GM18858 (cell line): ENCODE measurements around the gene CINP.

Source experiments
- ATAC-seq: cut with Tn5 transposase; IDR thresholded peaks from one replicate; pipeline ENCODE4 v1.9.1; 2021; ENCODE audit not compliant: unreplicated experiment

The CINP gene

DNA sequence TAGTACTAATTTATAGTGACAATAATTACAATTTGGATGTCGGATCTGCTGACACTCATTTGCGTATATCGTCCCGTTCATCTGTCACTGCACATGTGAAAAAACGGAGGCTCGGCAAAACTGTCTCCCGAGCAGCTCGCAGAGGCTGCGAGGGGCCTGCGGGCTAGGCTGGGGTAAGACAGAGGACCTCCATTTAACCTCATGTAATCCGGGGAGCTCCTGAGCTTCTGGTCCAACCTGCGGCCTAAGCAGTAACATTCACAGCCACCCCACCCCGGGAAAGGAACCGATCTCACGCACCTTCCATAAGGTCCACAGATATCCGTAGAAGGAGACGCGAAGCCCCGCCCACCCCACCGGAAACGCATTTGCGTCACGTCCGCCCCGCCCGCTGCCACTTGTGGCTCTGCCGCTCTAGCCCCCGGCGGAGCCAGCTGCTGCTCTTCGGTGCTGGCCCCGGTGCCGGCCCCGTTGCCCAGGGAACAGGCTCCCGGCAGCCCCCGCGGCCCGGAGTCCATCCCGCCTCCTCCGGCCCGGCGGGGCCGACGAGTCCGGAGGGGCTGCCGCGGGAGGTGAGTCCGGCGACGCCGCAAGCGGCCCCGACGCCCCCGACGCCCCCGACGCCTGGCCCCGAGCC is at the start of gene CINP, which contains the start of gene TECPR2:
CINP (minus strand) TSS at position 346 of the 637 bp plus-strand sequence; CDS start at position 307, 39 bp downstream.
TECPR2 (plus strand) TSS at position 397 of the 637 bp plus-strand sequence. CDS start 13,781 bp downstream, outside the sequence.
- ATAC-seq = peak; percentile 70

DNA sequence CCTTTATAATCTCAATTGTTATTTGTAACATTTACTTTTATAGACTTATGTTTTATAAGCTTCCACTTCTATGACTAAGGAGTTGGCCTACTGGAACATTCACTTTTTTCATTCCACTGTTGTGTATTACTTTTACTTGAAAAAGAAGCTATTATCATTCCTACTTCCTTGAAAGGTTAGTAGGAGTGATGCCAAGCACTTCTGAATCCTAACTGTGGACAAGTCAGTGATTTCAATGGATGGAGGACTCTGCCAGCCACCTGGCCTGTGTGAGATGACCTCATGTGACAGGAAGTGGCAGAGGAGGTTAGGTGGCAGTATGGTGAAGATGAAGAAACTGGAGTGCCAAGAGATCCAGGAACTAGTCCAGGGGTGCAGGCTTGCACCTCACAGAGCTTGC is 46.0 kb upstream of the CINP start:
- ATAC-seq = no peak

DNA sequence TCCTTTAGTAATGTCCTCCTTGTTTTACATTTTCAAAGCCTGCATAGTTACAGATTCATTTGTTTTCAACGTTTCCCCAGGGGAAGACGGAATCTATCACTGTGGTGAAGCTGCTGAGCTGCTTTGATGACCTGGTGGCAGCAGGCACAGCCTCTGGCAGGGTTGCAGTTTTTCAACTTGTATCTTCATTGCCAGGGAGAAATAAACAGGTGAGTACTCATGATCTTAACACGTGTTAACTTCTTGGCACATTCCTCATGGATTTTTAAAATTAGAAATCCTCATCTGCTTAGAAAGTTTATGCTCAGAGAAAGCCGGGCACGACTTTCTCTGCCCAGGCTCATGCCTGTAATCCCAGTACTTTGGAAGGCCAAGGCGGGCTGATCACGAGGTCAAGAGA is 44.6 kb upstream of the CINP start:
- ATAC-seq = no peak

DNA sequence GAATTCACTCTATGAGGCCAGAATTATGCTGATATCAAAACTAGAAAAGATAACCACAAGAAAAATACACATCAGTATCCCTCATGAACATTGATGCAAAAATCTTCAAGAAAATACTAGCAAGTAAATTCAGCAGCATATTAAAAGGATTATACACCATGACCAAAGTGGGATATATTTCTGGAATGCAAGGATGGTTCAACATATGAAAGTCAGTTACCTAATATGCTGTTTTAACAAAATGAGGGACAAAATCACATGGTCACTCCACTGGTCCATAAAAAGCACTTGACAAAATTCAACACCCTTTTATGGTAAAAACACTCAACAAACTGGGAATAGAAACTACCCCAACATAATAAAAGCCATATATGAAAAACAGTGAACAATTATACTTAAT is 40.3 kb upstream of the CINP start:
- ATAC-seq = no peak

DNA sequence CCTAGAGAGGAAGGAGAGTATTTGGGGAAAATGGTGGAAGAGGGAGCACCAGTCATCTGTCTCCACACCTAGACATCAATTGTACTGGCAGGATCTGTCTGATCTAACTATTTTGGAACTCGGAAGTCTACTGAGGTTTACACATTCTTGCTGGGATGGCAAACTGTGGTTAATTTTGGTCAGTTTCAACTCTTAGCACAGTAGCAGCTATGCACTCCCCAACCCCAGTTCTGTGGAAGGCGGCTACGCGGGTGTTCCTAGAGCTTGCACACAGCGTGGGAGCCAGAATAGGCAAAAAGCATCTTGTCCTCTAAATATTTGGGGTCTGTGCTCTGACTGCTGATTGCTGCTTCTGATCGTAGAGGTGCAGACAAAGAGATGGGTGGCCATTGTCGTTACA is 33.8 kb upstream of the CINP start:
- ATAC-seq = no peak

DNA sequence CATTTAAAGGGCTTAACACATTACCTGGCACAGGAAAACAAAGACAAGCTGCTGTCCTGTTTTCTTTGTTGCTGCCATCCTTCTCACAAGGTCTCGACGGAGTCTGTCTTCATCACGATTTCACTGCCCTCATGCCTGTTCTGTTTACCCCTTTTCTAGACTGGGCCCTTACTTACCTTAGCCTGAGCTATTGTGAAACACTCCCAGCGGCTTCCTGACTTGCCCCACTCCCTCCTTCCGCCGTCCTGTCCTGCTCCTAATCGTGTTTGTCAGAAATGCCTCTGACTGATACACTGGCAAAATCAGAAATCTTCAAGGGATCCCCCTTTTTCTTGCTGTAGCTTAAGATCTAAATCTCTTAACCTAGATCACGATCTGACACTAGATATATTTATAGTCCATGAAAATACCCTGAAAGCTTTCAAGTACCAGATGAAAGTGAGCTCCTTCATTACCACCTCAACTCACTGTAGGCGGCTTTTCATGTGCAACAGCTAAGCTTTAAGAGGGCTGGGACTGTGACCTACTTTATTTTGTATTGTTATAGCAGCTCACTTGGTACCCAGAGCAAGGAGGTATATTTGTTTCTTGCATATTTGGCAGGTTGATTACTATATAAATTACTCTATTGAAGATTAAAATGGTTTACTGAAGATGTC is 32.2 kb upstream of the CINP start:
- no peak for ATAC-seq

DNA sequence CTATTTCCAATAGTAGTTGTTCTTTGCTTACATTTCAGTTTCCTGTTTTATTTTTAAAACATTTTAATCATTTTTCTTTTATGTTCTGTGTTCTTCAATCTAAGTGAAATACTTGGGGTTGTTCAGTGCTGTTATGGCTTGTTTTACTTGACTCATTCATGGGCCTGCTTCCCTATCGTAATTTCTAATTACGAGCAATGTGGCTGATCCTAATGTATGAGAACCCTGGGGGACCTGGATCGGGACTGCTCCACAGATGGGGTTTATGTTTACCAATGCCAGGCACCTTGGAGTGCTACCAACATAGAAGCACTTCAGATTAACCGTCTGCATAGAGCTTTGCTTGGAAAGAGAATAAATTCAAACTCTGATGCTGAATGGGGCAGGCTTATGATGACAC is 29.8 kb upstream of the CINP start:
- ATAC-seq = no peak

DNA sequence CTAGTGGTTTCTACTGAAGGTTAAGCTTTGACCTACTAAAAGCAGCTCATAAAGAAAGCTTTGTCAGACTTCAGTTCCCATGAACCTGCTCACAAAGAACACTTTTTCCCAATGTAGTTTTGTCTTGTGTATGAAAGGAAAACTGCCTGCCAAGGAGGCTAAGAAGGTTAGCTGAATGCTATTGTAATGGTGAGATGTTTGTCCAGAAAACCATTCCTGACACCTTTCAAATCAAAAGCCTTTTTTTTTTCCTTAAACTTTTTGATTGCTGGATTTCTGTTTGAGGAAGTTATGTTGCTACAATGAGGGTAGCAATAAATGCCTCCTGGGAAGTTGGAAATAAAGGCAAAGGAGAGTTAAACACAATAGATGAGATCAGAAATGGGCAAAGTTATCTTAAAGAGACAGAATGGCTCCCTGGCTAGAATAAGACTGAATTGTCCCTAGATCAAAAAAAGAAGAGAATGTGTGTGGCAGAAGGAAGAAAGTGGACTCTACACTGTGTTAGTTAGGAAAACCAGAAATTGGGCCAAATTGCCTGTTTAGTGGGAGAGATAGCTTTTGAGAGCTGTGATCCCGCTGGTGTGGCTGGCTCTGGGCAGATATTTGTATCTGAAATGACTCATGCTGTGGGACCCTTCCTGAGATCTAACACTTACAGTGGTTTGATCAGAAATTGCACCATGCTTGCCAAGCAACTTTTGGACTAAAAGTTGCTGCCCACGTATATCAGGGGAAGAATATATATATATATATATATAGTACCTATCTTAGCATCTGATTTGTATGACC is 27.6 kb upstream of the CINP start:
- ATAC-seq = no peak

DNA sequence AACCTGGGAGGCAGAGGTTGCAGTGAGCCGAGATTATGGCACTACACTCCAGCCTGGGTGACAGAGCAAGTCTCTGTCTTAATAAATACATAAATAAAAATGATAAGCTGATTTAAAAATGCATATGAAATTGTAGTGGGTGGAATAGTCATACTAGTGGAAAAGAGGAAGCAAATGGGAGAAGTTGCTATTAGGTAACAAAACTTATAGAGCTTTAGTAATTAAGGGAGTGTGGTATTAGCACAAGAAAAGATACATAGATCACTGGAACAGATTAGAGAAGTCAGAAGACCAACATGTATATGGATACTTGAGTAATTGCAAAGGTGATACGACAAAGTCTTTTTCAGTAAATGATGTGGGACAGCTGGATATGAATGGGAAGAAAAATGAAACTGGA is 26.6 kb upstream of the CINP start:
- no peak for ATAC-seq

DNA sequence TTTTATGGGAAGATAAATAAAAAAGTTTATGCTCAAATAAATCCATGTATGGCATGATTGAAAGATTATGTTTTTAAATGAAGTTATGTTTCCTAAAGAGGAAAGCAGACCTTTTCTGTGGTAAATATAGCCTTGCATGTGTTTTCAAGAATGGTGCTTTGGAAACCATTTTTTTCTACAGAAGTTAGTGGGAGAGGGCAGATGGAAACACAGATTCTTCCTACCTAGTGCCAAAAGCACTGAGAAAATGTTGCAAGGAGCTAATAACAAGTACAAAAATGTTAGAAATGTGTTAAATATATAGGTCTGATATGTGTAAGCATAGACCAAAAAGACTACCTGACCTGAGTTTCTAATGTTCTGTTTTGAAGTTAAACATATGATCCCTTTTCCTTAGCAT is 24.4 kb upstream of the CINP start:
- ATAC-seq = no peak

DNA sequence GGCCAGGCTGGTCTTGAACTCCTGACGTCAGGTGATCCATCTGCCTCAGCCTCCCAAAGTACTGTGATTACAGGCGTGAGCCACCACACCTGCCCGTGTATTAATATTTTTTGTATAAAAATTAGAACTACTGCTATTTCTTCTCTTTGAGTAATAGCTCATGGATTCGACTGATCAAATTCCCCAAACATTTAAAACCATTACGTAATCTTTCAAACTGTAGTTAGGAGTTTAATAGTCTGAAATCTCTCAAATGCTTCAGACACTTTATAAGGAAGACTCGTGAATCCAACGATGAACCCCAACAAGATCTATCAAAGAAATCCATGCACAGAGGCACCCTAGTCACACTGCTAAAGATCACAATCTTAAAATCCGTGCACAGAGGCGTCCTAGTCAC is 16.1 kb upstream of the CINP start:
- no peak for ATAC-seq

DNA sequence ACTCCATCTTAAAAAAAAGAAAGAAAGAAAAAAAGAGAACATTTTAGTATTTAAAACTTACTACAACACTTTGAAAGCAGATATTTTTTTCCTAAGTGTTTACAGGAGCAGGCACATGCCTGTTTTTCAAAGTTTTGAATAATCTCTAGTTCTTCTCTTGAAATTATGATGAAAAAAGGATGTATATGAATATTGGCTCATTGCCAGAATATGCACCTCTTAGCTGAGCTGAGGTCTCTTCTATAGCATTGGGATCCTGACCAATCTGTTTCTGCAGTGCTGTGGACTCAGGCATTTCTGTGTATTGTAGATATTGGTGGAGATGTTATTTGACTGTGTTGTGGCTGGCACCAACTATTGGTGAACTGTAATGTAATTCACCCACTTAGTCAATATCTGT is 15.0 kb upstream of the CINP start:
- ATAC-seq = no peak

DNA sequence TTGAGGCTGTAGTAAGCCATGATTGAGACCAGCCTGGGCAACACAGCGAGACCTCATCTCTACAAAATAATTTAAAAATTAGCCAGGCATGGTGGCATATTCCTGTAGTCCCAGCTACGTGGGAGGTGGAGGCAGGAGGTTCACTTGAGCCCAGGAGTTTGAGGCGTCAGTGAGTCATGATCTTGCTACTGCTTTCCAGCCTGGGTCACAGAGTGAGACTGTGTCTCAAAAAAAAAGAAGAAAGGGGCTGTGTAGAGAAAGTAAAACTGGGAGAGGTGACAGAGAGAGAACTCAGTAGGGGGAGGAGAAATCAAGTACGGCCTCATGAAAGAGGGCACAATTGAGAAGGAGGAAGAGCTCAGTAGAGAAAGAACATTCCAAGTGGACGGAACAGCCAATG is 12.4 kb upstream of the CINP start:
- no peak for ATAC-seq

DNA sequence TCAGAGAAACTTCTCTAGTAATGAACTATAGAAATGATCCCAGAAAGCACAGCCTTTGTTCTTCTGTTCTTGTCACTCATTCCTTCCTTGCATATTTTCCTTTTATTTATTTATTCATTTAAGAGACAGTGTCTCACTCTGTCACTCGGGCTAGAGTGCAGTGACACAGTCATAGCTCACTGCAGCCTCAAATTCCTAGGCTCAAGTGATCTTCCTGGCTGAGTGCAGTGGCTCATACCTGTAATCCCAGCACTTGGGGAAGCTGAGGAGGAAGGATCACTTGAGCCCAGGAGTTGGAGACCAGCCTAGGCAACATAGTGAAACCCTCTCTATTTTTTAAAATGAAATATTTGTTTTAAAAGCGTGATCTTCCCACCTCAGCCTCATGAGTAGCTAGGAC is 11.6 kb upstream of the CINP start:
- no peak for ATAC-seq

DNA sequence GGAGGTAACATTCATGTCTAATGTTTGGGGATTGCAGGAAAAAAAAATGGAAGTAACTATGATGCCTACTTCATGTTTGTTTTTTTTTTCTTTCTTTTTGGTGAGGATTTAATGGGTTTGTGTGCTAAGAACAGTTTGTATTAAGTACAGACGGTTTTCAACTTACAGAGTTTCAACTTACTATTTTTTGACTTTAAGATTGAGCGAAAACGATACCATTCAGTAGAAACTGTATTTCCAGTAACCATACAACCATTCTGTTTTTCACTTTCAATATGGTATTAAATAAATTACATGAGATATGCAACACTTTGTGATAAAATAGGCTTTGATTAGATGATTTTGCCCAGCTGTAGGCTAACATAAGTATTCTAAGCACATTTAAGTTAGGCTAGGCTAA is 10.4 kb upstream of the CINP start:
- no peak for ATAC-seq

DNA sequence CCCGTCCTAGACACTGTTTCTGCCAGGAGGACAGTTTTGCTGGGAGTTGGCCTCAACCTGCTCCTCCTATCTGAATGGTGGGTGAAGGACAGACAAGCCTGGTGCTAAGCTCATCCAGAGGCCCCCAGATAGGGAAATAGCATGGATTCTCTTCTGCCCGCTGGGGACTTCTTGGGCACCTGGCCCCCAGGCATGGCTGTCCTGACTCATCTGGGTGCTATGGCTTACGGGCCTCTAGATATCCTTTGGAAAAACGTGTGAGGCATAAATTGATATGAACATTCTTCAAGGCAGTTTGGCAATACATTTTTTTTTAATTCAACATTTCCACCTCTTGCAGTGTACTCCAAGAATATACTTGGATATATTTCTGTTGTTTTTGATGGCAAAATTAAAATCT is 8.7 kb upstream of the CINP start:
- ATAC-seq = no peak

DNA sequence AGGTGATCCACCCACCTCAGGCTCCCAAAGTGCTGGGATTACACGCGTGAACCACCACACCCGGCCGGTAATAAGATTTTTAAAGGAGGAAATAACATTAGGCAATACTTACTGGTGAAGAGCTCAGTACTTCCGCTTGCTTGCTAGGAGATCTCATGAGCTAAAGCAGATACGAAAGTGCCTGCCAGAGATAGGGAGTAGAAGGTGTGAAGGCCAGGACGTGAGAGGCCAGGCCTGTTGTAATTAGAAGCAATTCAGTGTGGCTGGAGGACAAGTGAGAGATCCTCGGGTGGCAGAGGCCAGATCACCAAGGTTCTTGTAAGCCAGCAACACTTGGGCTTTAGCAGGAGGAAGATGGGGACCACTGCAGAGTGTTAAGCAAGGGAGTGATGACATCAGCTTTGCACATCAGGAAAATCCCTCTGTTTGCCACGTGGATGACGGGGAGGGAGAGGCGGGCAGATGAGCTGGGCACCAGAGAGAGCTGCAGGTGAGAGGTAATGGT is 7.7 kb upstream of the CINP start:
- ATAC-seq = no peak

DNA sequence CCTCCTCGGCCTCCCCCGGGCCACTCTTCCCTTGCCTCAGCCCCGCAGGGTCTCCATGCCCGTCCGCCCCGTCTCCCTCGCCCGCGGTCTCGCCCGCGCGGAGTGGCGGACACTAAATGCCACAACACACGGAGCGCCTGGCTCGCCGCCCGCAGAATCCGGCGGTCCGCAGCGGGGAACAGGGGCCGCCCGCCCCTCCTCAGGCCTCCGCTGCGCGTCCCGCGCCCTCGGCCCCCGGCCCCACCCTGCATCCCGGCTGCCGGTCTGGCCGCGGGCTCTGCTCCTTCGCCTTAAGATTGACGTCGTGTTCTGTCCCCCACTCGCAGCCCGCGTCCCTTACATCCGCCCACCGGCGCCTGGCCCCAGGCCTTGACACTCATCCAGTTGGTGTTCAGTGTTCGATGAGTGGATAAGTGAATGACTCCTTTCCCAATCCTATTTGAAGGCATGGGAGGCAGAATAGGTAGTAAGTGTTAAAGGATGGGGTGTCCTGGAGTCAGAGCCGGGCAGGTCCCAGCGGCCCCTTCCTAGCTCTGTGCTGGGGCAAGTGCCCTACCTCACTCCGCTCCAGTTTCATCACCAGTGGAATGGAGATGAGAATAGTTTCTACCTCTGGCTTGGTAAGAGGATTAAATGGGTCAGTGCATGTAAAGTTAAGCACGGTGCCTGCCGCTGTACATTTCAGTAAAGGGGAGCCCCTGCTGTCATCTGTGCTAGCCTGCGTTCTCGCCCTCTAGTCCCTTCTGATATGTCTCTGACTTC is 673 bp upstream of the CINP start:
- peak; percentile 5 for ATAC-seq

DNA sequence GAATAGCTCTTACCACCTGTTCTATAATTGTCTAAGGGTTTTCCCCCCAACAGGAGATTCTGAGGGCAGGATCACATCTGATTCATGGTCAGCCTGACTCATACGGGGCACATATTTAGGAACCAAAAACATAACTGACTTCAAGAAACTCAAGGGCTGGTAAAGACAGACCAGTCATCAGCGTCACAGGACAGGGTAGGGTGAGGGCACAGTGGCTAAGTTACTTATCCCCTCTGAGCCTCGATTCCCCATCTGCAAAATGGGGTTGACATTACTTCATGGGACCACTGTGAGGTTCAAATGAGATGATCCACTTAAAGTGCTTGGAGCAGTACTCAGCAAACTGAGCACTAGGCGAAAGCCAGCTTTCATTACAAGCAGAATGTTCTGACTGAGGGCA is 606 bp downstream of the CINP start:
- peak; percentile 42 for ATAC-seq

DNA sequence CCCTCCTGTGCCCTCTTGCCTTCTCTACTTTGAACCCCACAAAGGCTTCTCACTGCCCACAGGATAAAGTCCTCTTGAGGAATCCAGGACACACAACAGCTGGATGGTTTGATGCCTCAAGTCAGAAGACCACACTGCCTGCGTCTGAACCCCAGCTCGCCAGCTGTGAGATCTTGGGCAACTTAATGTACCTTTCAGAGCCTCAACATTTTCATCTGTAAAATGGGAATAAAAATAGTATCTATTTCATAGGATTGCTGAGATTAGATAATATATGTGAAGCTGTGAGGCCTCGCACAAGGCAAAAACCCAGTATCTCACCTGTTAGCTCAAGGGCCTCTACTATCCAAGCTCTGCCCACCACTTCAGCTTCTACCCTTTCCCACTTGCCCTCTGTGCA is 2.3 kb downstream of the CINP start:
- no peak for ATAC-seq

DNA sequence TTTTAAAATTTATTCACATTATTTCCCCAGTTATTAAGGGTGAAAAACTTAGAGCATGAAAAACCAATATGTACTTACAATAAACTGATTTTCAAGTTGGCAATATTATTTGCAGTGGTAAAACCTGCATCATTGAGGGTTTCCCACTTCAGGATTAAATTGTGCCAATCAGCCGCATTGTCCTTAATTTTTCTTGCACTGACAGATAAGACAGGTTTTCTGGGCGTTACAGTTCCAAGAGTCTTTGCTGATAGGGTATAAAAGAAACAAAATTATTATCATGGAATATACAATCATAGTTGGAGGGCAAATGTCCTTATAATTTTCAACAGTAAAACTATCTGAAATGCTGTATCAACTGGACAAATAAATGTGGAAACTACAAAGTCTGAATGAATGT is 3.3 kb downstream of the CINP start:
- no peak for ATAC-seq
